ENCODE measurements around the gene AGO1. TPM values are rescaled to one million over a fixed set of nuclear protein-coding genes. Genes with fewer than 3 reads are reported as not detected.

AGO1 gene
- total RNA-seq, 1 experiment from 2014 or later = 81.8 TPM

DNA sequence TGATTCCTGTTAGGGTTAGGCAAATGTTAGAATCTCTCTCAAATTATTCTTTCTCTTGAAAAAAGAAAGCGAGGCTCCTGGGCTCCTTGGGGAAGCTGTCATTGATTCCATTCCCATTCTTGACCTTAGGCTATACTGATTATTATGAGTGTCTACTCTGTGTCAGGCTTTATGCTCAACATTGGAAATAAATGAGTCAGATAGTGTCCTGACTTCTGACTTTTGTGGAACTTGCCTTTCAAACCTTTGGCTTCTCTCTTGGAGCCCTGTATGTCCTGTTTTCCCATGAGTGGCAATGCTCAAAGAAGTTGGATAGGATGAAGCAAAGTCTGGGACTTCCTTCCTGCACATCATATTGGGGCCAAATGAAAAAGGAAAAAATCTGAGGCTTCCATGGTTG is 11.6 kb downstream of the AGO1 start:
- CTCF ChIA-PET = interaction anchor here (1.3 kb wide), 1 partner anchor 11 kb away, joined by 4 read pairs; the partner anchor contains the start of gene AGO1
- DNase-seq (ENCODE audit: low spot score) (no peak), ATAC-seq (no peak)
- Mint-ChIP-seq H3K9me3 (no peaks in the 10 kb centered on the region), H3K36me3 (peaks cover 80% of the 10 kb centered on the region), H3K27ac (no peak overlapping the region), H3K4me3 (no peak overlapping the region), H3K27me3 (ENCODE audit: low read depth) (no peaks in the 10 kb centered on the region), H3K4me1 (no peaks in the 10 kb centered on the region)
- TF ChIP-seq ZNF121 (CRISPR knock-in tag; IDR thresholded peaks at IDR 0.05) (no peak), PRRX2 (CRISPR knock-in tag; IDR thresholded peaks at IDR 0.05) (no peak), SMAD4 (CRISPR knock-in tag; IDR thresholded peaks at IDR 0.05) (no peak), MXD4 (CRISPR knock-in tag; IDR thresholded peaks at IDR 0.05; ENCODE audit: borderline replicate concordance) (no peak), NFATC4 (CRISPR knock-in tag; IDR thresholded peaks at IDR 0.05) (no peak), TCF7 (CRISPR knock-in tag; IDR thresholded peaks at IDR 0.05; ENCODE audit: low read depth) (no peak), IRF2 (CRISPR knock-in tag; IDR thresholded peaks at IDR 0.05; ENCODE audit: borderline replicate concordance, low read depth) (no peak), JUN (CRISPR knock-in tag; IDR thresholded peaks at IDR 0.05) (no peak), ZNF416 (CRISPR knock-in tag; IDR thresholded peaks at IDR 0.05) (no peak), ETV6 (CRISPR knock-in tag; IDR thresholded peaks at IDR 0.05) (no peak), GRHL2 (CRISPR knock-in tag; IDR thresholded peaks at IDR 0.05; ENCODE audit: insufficient replicate concordance, severe bottlenecking) (no peak), CREB1 (CRISPR knock-in tag; IDR thresholded peaks at IDR 0.05) (no peak)
- TF ChIP-seq, protein P1, sequence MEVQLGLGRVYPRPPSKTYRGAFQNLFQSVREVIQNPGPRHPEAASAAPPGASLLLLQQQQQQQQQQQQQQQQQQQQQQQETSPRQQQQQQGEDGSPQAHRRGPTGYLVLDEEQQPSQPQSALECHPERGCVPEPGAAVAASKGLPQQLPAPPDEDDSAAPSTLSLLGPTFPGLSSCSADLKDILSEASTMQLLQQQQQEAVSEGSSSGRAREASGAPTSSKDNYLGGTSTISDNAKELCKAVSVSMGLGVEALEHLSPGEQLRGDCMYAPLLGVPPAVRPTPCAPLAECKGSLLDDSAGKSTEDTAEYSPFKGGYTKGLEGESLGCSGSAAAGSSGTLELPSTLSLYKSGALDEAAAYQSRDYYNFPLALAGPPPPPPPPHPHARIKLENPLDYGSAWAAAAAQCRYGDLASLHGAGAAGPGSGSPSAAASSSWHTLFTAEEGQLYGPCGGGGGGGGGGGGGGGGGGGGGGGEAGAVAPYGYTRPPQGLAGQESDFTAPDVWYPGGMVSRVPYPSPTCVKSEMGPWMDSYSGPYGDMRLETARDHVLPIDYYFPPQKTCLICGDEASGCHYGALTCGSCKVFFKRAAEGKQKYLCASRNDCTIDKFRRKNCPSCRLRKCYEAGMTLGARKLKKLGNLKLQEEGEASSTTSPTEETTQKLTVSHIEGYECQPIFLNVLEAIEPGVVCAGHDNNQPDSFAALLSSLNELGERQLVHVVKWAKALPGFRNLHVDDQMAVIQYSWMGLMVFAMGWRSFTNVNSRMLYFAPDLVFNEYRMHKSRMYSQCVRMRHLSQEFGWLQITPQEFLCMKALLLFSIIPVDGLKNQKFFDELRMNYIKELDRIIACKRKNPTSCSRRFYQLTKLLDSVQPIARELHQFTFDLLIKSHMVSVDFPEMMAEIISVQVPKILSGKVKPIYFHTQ (CRISPR knock-in tag; IDR thresholded peaks at IDR 0.05) = no peak
- TF ChIP-seq, protein P2, sequence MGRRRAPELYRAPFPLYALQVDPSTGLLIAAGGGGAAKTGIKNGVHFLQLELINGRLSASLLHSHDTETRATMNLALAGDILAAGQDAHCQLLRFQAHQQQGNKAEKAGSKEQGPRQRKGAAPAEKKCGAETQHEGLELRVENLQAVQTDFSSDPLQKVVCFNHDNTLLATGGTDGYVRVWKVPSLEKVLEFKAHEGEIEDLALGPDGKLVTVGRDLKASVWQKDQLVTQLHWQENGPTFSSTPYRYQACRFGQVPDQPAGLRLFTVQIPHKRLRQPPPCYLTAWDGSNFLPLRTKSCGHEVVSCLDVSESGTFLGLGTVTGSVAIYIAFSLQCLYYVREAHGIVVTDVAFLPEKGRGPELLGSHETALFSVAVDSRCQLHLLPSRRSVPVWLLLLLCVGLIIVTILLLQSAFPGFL (CRISPR knock-in tag; IDR thresholded peaks at IDR 0.05; ENCODE audit: borderline replicate concordance) = no peak
- TF ChIP-seq, protein P3, sequence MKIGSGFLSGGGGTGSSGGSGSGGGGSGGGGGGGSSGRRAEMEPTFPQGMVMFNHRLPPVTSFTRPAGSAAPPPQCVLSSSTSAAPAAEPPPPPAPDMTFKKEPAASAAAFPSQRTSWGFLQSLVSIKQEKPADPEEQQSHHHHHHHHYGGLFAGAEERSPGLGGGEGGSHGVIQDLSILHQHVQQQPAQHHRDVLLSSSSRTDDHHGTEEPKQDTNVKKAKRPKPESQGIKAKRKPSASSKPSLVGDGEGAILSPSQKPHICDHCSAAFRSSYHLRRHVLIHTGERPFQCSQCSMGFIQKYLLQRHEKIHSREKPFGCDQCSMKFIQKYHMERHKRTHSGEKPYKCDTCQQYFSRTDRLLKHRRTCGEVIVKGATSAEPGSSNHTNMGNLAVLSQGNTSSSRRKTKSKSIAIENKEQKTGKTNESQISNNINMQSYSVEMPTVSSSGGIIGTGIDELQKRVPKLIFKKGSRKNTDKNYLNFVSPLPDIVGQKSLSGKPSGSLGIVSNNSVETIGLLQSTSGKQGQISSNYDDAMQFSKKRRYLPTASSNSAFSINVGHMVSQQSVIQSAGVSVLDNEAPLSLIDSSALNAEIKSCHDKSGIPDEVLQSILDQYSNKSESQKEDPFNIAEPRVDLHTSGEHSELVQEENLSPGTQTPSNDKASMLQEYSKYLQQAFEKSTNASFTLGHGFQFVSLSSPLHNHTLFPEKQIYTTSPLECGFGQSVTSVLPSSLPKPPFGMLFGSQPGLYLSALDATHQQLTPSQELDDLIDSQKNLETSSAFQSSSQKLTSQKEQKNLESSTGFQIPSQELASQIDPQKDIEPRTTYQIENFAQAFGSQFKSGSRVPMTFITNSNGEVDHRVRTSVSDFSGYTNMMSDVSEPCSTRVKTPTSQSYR (CRISPR knock-in tag; IDR thresholded peaks at IDR 0.05) = no peak
- TF ChIP-seq, protein P4, sequence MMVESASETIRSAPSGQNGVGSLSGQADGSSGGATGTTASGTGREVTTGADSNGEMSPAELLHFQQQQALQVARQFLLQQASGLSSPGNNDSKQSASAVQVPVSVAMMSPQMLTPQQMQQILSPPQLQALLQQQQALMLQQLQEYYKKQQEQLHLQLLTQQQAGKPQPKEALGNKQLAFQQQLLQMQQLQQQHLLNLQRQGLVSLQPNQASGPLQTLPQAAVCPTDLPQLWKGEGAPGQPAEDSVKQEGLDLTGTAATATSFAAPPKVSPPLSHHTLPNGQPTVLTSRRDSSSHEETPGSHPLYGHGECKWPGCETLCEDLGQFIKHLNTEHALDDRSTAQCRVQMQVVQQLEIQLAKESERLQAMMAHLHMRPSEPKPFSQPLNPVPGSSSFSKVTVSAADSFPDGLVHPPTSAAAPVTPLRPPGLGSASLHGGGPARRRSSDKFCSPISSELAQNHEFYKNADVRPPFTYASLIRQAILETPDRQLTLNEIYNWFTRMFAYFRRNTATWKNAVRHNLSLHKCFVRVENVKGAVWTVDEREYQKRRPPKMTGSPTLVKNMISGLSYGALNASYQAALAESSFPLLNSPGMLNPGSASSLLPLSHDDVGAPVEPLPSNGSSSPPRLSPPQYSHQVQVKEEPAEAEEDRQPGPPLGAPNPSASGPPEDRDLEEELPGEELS (CRISPR knock-in tag; IDR thresholded peaks at IDR 0.05) = no peak
- TF ChIP-seq, protein P5, sequence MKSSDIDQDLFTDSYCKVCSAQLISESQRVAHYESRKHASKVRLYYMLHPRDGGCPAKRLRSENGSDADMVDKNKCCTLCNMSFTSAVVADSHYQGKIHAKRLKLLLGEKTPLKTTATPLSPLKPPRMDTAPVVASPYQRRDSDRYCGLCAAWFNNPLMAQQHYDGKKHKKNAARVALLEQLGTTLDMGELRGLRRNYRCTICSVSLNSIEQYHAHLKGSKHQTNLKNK (CRISPR knock-in tag; IDR thresholded peaks at IDR 0.05) = no peak
- POLR2A ChIA-PET = no interaction called here

DNA sequence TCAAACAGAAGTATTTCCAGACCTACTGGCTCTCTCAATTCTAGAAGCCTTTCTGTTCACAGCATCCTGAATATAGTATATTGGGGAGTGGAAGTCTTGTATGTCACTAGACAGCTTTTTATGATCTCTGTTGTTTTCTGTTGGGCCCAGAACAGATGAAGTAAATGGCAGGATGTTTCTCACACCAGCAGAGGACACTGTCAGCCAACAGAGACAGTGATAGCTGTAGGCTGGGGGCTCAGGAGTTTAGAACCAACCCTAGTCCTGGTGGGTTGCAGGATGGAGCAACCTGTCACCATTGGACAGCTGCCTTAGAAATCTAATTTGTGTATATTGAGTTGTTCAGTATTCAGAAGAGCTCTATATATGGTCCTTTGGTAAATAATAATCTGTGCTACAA is 16.9 kb downstream of the AGO1 start:
- H3K36me3 Mint-ChIP-seq = peaks cover 85% of the 10 kb centered on the region
- CTCF ChIA-PET = interaction anchor here (1.2 kb wide), 1 partner anchor 14 kb away, joined by 3 read pairs; no protein-coding TSS in a partner anchor
- no peak for ATAC-seq
- no peaks in the 10 kb centered on the region for H3K4me1 Mint-ChIP-seq
- POLR2A ChIA-PET = no interaction called here
- H3K4me3 Mint-ChIP-seq = no peak overlapping the region
- no peak overlapping the region for H3K27ac Mint-ChIP-seq
- H3K27me3 Mint-ChIP-seq (ENCODE audit: low read depth) = no peaks in the 10 kb centered on the region
- H3K9me3 Mint-ChIP-seq = no peaks in the 10 kb centered on the region; the same call in 1 of the 2 replicates
- no peak for DNase-seq (ENCODE audit: low spot score)
- TF ChIP-seq, protein P6, sequence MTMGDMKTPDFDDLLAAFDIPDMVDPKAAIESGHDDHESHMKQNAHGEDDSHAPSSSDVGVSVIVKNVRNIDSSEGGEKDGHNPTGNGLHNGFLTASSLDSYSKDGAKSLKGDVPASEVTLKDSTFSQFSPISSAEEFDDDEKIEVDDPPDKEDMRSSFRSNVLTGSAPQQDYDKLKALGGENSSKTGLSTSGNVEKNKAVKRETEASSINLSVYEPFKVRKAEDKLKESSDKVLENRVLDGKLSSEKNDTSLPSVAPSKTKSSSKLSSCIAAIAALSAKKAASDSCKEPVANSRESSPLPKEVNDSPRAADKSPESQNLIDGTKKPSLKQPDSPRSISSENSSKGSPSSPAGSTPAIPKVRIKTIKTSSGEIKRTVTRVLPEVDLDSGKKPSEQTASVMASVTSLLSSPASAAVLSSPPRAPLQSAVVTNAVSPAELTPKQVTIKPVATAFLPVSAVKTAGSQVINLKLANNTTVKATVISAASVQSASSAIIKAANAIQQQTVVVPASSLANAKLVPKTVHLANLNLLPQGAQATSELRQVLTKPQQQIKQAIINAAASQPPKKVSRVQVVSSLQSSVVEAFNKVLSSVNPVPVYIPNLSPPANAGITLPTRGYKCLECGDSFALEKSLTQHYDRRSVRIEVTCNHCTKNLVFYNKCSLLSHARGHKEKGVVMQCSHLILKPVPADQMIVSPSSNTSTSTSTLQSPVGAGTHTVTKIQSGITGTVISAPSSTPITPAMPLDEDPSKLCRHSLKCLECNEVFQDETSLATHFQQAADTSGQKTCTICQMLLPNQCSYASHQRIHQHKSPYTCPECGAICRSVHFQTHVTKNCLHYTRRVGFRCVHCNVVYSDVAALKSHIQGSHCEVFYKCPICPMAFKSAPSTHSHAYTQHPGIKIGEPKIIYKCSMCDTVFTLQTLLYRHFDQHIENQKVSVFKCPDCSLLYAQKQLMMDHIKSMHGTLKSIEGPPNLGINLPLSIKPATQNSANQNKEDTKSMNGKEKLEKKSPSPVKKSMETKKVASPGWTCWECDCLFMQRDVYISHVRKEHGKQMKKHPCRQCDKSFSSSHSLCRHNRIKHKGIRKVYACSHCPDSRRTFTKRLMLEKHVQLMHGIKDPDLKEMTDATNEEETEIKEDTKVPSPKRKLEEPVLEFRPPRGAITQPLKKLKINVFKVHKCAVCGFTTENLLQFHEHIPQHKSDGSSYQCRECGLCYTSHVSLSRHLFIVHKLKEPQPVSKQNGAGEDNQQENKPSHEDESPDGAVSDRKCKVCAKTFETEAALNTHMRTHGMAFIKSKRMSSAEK (CRISPR knock-in tag; IDR thresholded peaks at IDR 0.05; ENCODE audit: borderline replicate concordance) = no peak
- TF ChIP-seq, protein P7, sequence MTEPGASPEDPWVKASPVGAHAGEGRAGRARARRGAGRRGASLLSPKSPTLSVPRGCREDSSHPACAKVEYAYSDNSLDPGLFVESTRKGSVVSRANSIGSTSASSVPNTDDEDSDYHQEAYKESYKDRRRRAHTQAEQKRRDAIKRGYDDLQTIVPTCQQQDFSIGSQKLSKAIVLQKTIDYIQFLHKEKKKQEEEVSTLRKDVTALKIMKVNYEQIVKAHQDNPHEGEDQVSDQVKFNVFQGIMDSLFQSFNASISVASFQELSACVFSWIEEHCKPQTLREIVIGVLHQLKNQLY (CRISPR knock-in tag; IDR thresholded peaks at IDR 0.05) = no peak
- TF ChIP-seq ZNF317 (CRISPR knock-in tag; IDR thresholded peaks at IDR 0.05; ENCODE audit: borderline replicate concordance, low read depth) = no peak
